SU-DHL-6 (cell line): ENCODE data around the gene KLRF1.

ENCODE experiments used
- H2AFZ ChIP-seq: fragments of 200-600 bp; sonication (generic); 2 replicates; pipeline ENCODE4 v1.6.1; 2014; ENCODE audit warnings: low read depth, mild to moderate bottlenecking, moderate library complexity, mixed read lengths, antibody characterized with exemption, low read length; ENCODE audit not compliant: severe bottlenecking
- H3F3A ChIP-seq: fragments of 200-600 bp; shearing (Covaris generic); 2 replicates; pipeline ENCODE4 v1.6.0; 2016; ENCODE audit warnings: antibody characterized with exemption, mild to moderate bottlenecking; ENCODE audit not compliant: insufficient read depth
- H3K27ac ChIP-seq: fragments of 200-600 bp; sonication (generic); 2 replicates; pipeline ENCODE4 v1.5.1; 2016; ENCODE audit warnings: low read depth, mild to moderate bottlenecking, low read length, moderate library complexity, mixed read lengths
- H3K27me3 ChIP-seq: fragments of 200-600 bp; sonication (generic), shearing (Covaris generic); 2 replicates; pipeline ENCODE4 v1.6.0; 2014; ENCODE audit warnings: mild to moderate bottlenecking, low read length
- H3K36me3 ChIP-seq: fragments of 200-600 bp; sonication (generic); 2 replicates; pipeline ENCODE4 v1.6.1; 2014; ENCODE audit warnings: mild to moderate bottlenecking, low read length, mixed read lengths
- H3K4me2 ChIP-seq: fragments of 300-600, 200-600 bp; shearing (Covaris generic), sonication (generic); 2 replicates; pipeline ENCODE4 v1.6.0; 2014; ENCODE audit warnings: low read length, low read depth, mild to moderate bottlenecking; ENCODE audit not compliant: poor library complexity, severe bottlenecking
- H3K4me3 ChIP-seq: fragments of 200-600 bp; sonication (generic); 2 replicates; pipeline ENCODE4 v1.5.1; 2014; ENCODE audit warnings: antibody characterized with exemption, low read length, mild to moderate bottlenecking, mixed read lengths; ENCODE audit not compliant: insufficient read depth, poor library complexity, severe bottlenecking
- H3K79me2 ChIP-seq: fragments of 200-600 bp; sonication (generic); 2 replicates; pipeline ENCODE4 v1.6.1; 2014; ENCODE audit warnings: mild to moderate bottlenecking, low read length, moderate library complexity; ENCODE audit not compliant: insufficient read depth
- H3K9ac ChIP-seq: fragments of 200-600 bp; sonication (generic); 2 replicates; pipeline ENCODE4 v1.7.0; 2014; ENCODE audit warnings: mild to moderate bottlenecking, low read length
- H3K9me2 ChIP-seq: fragments of 200-600 bp; sonication (generic); replicated peaks from 2 replicates; pipeline ENCODE4 v1.6.1; 2014; ENCODE audit warnings: low read length; ENCODE audit not compliant: insufficient read depth
- H3K9me3 ChIP-seq: fragments of 200-600 bp; sonication (generic); 2 replicates; pipeline ENCODE4 v1.6.1; 2014; ENCODE audit warnings: low read length, mixed read lengths; ENCODE audit not compliant: insufficient read depth
- H4K20me1 ChIP-seq: fragments of 200-600 bp; sonication (generic); 2 replicates; pipeline ENCODE4 v1.6.1; 2014; ENCODE audit warnings: low read depth, mild to moderate bottlenecking, antibody characterized with exemption, low read length, moderate library complexity, mixed read lengths
- CTCF ChIP-seq: fragments of 200-600 bp; sonication (generic); IDR thresholded peaks from one replicate; pipeline ENCODE4 v1.5.1; 2017; ENCODE audit warnings: antibody characterized with exemption, mild to moderate bottlenecking, low read length, moderate library complexity; ENCODE audit not compliant: insufficient read depth, poor library complexity, severe bottlenecking
- EZH2phosphoT487 ChIP-seq: fragments of 200-600 bp; sonication (generic), shearing (Covaris generic); conservative IDR thresholded peaks from 2 replicates; pipeline ENCODE4 v1.6.1; 2018; ENCODE audit warnings: mild to moderate bottlenecking, antibody characterized with exemption, low read length, moderate library complexity, mixed read lengths

KLRF1 gene

DNA sequence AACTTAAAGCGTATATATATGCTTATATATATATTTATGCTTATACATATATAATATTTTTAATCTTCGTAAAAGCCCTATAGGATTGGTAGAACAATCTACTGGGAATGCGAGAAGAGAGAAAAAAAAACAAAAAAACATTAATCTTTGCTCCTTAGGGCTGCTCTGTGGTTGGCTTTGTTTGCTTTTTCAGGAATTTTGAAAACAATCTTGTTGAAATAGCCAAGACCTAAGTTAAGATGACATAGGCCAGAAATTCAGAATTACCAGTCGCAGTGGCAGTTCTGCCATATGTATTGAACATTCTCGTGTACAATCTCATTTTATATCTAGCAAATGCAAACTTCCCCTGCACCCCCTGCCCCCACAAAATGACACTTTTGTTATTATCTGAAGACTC lies 54.7 kb downstream of the KLRF1 start:
- Histone ChIP-seq H3K36me3 (no peaks in the 10 kb centered on the region), H3K4me2 (no peak overlapping the region), H2AFZ (no peak overlapping the region), H3K9me3 (no peaks in the 10 kb centered on the region), H4K20me1 (no peaks in the 10 kb centered on the region), H3K4me3 (no peak overlapping the region), H3K27me3 (no peaks in the 10 kb centered on the region), H3F3A (no peaks in the 10 kb centered on the region), H3K9me2 (no peaks in the 10 kb centered on the region), H3K27ac (no peak overlapping the region), H3K9ac (no peak overlapping the region), H3K79me2 (no peaks in the 10 kb centered on the region)
- TF ChIP-seq EZH2phosphoT487 (no peak), CTCF (no peak)

- H3K27me3 ChIP-seq: no peaks in the 10 kb centered on the region
- TF ChIP-seq EZH2phosphoT487 (no peak), CTCF (no peak)
- H3F3A ChIP-seq: no peaks in the 10 kb centered on the region
Measured at GRCh38 chr12:9883175-9883574, 55.9 kb downstream of the KLRF1 start.

GRCh38 chr12:9888665-9889273 lies 61.5 kb downstream of the KLRF1 start:
- H3K79me2 ChIP-seq: no peaks in the 10 kb centered on the region
- no peak overlapping the region for H3K4me3 ChIP-seq
- H3K9ac ChIP-seq: no peak overlapping the region
- no peak for TF ChIP-seq CTCF
- TF ChIP-seq EZH2phosphoT487: no peak
- no peaks in the 10 kb centered on the region for H3F3A ChIP-seq
- H3K27ac ChIP-seq: no peak overlapping the region
- H3K4me2 ChIP-seq: no peak overlapping the region
- no peaks in the 10 kb centered on the region for H3K27me3 ChIP-seq
- no peaks in the 10 kb centered on the region for H3K9me3 ChIP-seq
- H4K20me1 ChIP-seq: no peaks in the 10 kb centered on the region
- H3K9me2 ChIP-seq: no peaks in the 10 kb centered on the region
- H2AFZ ChIP-seq: no peak overlapping the region
- H3K36me3 ChIP-seq: no peaks in the 10 kb centered on the region

More at GRCh38 chr12:9883175-9883574, 55.9 kb downstream of the KLRF1 start:
- no peak overlapping the region for H3K9ac ChIP-seq
- H3K36me3 ChIP-seq: no peaks in the 10 kb centered on the region
- H3K9me2 ChIP-seq: no peaks in the 10 kb centered on the region
- H3K4me2 ChIP-seq: no peak overlapping the region
- H3K27ac ChIP-seq: no peak overlapping the region
- no peaks in the 10 kb centered on the region for H3K79me2 ChIP-seq
- no peak overlapping the region for H3K4me3 ChIP-seq
- H4K20me1 ChIP-seq: no peaks in the 10 kb centered on the region
- H2AFZ ChIP-seq: no peak overlapping the region
- no peaks in the 10 kb centered on the region for H3K9me3 ChIP-seq
